HG02623 (cell line): Measurements from ENCODE around the gene PRRC1.

Source experiments
- ATAC-seq: cut with Tn5 transposase; IDR thresholded peaks from one replicate; pipeline ENCODE4 v1.9.1; 2021; ENCODE audit warnings: moderate library complexity; ENCODE audit not compliant: unreplicated experiment

The PRRC1 gene

GRCh38 chr5:127517480-127518318 lies at the start of gene PRRC1:
PRRC1 (plus strand) TSS chr5:127517640; CDS start chr5:127523480, 5,840 bp downstream.
- ATAC-seq, result peak; percentile 89

DNA sequence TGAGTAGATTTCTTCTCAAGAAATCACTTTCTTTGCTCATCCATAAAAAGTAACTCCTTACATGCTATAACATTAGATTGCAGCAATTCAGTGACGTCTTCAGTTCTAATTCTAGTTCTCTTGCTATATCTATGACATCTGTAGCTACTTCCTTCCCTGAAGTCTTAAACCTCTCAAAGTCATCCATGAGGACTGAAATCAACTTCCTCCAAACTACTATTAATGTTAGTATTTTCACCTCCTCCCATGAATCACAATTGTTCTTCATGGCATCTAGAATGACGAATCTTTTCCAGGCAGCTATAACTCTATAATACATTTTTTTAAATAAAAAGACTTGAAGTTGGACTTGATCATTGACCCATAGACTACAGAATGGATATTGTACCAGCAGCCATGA lies 46.2 kb upstream of the PRRC1 start:
- ATAC-seq, result no peak

DNA sequence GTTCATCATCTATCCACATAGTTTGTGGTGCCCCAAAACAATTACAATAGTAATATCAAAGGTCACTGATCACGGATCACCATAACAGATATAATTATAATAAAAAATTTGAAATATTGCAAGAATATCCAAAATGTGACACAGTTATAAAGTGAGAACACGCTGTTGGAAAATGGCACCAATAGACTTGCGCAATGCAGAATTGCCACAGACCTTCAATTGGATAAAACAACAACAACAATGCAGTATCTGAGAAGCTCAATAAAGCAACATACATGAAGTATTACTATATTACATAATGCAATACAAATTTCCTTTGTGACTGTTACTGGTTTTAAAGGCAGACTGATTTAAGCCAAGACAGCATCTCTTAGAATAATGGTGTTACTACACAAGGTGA lies 44.7 kb upstream of the PRRC1 start:
- ATAC-seq, result no peak

- no peak for ATAC-seq
These were observed 31.0 kb upstream of the PRRC1 start for GRCh38 chr5:127486471-127486870.

DNA sequence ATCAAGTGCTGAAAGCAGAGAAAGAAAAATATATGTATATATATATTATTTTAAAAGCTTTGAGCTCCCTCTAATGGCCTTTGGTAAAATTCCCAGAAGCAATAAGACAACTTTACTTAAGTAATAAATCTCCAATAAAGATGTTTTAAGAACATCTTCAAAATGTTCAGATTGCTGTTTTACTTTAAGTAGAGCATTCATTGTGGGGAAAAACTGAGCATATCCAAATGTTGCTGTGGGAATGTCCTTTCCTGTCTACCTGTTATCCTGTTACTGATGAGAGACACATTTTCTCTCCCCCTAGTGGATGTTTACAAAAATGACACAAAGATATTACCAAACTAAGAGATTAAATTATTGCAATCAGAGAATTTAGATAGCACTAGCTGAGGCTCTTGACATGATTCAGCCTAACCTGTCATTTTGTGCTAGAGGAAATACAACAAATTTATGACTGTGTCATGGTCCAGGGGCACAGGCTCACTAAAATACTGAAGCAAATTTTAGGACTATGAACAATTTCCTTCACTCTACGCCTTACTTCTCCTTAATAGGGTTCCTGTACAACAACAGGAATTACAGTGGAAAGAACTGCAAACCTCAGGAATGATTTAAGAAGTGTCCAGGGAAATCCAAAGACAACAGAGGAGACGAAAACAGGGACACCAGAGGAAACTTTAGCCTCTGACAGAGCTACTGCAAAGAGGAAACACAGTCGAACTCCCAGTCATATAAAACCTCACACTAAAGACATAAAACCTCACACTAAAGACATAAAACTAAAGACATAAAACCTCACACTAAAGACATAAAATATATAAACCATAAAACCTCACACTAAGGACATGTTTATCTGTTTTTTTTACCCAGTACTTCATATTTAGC lies 24.3 kb upstream of the PRRC1 start:
- ATAC-seq, result peak; percentile 67

DNA sequence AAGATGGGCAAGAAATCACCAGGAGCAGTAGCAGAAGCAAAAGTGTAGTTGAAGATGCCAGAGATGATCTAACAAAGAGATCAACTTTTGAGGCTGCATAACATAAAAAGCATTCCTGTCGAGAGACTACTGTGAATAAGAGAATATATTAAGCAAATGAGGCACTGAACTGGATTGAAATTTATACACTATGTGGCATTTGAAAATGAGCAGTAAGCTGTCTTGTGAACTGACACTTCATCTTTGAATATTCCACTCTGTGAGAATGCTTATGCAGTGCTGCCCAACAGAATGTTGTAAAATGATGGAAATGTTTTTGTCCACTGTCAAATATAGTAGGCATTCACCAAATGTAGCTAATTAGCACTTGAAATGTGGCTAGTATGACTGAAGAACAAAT lies 18.9 kb upstream of the PRRC1 start:
- no peak for ATAC-seq

DNA sequence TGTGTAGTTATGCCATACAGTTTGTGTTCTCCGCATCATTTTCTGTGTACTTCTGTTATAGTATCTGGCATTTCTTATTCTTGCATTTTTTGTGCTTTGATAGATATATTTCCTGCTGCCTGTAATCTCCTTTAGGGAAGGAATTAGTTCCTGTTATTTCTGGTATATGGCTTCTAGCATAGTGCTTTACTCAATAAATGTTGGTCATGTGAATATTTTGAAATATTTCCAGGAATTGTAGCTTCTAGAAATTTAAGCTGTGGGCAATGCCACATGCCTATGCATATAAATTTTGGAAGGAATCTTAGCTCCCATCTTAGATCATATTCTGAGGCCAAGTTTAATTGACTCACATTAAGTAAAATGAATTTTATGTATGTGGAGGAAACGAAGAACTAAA lies 11.5 kb upstream of the PRRC1 start:
- no peak for ATAC-seq

DNA sequence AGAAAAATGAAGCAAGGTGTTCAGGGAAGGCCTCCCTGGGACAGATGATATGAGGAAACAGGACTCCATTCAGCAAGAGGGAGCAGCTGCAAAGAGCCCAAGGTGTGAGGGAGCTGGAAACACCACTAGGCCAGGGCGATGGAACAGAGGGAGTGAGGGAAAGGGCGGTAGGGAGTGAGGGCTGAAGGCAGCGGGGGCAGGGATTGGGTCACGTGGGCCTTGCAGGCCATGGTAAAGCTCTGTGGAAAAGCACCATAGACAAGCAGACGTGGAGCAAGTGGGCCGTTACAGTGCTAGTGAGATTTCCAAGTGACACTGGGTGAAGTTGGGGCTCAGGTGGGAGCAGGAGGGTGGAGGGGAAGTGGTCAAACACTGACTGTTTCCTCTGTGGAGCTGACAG lies 10.8 kb upstream of the PRRC1 start:
- no peak for ATAC-seq

GRCh38 chr5:127508644-127509373 lies 8.6 kb upstream of the PRRC1 start:
- no peak for ATAC-seq

DNA sequence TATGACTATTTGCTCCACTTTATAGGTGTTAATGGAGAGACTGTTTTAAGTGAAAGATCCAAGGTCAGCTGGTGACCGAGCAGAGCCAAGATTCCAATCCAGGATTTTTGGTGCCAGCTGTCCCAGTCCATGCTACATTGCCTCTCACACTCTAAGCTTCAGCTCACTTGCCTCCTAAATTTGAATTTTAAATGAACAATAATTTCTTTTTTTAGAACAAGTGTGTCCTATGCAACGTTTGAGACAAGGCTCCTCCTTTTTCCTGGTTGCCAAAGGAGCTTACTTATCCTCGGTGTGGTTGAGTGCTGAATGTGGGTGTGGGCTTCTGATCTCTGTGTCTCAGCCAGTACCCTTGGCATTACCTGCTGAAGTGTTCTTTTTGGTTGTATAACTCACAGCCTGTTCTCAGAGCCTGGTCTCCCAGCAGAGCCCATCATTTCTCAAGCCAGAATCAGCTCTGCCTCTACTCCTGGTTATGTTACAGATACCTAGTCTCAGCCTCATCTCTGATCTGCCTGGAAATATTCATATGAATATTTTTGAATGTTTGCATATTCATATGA lies 4.0 kb upstream of the PRRC1 start:
- no peak for ATAC-seq

DNA sequence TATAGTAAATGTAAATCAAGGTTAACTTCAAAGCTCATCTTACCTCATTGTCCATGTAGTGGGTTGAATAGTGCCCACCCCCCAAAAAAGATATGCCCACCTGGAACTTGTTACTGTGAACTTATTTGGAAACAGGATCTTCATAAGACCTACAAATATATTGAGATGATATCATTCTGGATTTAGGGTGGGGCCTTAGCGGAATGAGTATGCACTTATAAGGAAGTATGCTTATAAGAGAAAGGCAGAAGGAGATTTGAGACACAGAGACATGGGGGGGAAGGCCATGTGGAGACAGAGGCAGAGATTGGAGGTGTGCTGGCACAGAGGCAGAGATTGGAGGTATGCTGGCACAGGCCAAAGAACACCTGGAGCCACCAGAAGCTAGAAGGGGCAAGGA lies 2.6 kb upstream of the PRRC1 start:
- ATAC-seq, result no peak

DNA sequence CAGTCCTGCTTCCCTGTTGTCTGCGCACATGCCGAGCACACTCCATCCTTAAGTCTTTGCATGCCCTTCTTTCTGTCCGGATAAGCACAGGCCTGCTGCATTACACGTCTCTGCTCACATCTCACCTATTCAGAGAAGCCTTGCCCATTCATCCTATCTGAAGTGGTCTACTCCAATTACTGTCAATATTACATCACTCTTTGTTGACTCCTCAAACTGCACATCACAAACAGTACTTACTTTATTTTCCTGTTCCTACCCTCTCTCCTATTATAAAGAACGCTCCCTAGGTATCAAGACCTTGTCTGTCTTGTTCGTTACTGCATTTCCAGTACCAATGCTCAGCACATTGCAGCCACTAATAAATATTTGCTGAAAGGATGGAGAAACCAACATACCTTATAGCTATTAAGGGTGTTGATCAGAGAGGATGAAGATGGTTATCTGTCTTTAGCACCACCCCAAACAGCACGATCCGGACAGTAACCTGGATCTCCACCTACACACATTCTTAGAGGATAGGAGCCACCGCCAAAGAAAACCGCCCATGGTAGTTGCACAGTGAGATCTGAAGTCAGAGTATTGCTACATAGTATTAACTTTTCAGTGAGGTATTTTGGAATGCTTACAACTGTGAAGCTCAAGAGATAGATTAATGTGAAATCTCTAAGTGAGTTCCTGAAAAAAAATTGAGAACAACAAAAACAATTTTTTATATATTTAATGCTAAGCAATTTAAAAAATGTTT lies 1.6 kb upstream of the PRRC1 start:
- ATAC-seq, result no peak

DNA sequence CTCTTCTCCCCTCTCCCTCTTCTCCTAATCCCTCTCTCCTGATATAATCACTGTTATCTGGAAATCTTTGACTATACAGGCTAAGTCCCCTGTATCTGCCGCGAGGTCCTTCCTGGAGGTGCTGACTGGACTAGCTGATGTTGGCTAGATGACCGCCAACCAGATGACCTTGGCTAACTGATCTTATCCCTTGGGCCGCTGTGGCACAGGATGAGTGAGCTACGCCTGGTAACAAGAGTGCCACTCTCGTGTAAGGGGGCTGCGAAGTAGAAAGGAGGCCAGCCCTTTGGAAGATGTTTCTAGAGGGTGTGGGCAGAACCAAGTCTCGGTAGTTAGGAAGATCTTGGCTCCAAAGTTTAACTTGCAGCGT lies 345 bp upstream of the PRRC1 start:
- peak; percentile 30 for ATAC-seq

DNA sequence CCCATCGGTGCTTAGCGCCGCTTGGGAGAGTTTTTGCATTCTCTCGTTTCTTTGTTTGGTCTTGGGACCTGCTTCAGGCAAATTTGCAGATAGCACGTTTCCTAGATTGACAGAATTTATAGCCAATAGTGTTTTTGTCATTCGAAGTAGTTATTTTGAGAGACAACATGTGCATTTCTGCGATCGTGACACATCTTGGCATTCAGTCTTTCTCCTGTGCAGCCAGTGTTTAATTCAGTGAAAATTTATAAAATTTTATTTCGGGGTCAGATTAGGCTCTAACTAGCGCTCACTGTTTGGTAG lies 830 bp downstream of the PRRC1 start:
- ATAC-seq, result peak; percentile 27

DNA sequence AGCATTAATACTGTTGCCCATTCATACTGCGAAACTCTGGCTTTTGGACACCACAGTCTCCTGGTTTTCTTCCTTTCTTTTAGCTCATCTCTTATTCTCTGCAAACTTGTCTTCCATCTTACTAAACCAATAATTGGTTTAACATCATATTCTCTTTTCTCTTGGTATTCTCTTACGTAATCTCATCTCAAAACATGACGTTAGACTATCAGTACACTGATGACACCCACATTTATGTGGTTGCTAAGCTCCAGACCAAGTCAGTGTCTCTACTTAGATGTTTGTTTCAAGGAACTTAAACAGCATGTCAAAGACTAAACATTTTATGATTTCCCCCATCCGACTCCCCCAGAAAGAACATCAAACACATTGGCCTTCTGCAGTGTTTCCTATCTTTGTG lies 2.1 kb downstream of the PRRC1 start:
- no peak for ATAC-seq

GRCh38 chr5:127521138-127521770 lies 3.8 kb downstream of the PRRC1 start:
- no peak for ATAC-seq

DNA sequence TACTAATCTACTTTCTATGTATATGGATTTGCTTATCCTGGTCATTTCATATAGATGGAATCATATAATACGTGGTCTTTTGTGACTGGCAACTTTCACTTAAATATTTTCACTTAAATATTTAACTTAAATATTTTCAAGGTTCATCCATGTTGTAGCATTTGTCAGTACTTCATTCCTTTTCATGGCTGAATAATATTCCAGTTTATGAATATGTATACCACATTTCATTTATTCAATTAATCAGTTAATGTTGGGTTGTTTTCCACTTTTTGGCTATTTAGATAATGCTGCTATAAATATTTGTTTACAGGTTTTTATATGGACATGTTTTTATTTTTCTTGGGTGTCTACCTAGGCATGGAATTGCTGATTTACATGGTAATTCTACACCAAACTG lies 7.7 kb downstream of the PRRC1 start:
- ATAC-seq, result no peak

DNA sequence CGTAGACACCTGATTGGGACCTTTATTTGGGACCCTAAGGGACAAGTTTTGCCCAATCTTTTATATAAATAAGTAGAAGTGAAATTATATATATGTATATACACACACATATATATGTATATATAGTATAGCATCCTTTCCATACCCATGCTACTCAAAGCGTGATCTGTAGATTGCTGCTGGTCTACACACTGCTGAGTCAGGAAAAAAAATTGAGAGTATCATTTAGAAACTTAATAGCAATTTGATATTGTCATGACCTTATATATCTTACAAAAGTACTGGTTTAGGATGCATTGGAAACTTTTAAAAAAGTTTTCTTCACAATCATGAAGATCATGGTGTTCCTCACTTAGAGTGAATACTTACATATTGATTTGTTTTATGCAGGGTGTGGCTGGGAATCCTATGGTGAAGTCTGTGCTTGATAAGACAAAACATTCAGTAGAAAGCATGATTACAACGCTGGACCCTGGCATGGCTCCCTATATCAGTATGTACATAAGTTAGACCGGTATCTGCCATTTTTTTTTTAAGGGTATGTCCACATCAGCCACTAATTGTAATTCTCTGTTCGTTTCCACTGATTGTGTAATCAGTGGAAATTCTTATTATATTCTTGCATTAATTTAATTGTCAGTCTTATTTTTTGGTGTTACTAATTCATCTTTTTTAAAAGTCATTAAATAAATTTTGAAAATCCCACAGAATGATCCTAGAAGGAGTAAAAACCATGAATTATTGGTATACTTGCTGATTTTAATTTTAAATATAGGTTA lies 12.7 kb downstream of the PRRC1 start:
- no peak for ATAC-seq

- ATAC-seq, result no peak
These were observed 19.2 kb downstream of the PRRC1 start for GRCh38 chr5:127536687-127537086.
